ENCODE results near the gene UBE2N.
"Not testable (repeated sequence)": the region's sequence is repeated elsewhere in the genome, so short reads cannot be mapped to it uniquely, and the experiment has no call there.

UBE2N gene

DNA sequence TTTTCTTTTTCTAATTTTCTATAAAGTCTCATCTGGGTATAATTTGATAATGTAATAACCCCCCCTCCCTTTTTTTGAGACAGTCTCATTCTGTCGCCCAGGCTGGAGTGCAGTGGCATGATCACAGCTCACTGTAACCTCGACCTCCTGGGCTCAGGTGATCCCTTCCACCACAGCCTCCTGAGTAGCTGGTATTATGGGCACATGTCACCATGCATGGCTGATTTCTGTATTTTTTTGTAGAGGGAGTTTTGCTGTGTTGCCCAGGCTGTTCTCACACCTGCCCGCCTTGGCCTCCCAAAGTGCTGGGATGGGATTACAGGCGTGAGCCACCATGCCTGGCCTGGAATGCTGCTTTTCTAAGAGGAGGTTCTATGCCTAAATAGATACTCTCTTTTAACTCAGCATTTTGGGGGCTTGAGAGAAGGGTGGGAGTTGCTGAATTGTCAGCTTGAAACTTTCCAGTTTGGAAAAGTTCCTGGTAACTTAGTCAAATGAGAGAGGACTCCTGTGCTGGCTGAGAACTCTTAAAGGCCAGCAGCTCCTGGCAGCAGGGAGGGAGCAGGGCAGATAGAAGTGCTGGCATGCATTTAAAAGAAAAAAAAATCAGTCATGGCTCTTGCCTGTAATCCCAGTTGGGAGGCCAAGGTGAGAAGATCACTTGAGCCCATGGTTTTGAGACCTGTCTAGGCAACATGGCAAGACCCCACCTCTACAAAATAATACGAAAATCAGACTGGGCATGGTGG is 51.0 kb downstream of the UBE2N start:
- ATAC-seq (ENCODE audit: low read depth), result peak; percentile 92
- Mint-ChIP-seq H3K27me3 (no peaks in the 10 kb centered on the region), H3K4me3 (peak overlapping the region; percentile 16), H3K4me1 (peaks cover 24% of the 10 kb centered on the region), H3K27ac (peak overlapping the region; percentile 81), H3K9me3 (no peaks in the 10 kb centered on the region), H3K36me3 (peaks cover 5% of the 10 kb centered on the region)
- no peak for DNase-seq (ENCODE audit: low spot score in 2 of 2)

DNA sequence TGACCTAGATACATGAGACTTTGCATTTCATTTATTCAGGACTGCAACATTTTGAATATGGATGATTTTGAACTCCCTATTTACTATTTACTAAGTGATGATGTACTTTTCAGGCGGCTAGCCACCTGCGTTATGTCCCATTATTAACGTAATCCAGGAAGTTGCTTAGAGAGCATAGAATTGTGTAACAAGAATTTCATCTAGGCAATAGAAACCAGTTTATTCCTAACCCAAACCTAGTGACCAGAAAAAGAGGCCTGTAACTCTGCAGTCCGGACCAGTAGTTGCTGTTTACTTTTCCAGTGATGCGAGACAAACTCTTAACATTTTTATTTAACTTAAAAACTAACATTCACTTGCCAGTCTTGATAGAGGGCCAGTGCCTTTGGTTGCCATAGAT is 51.7 kb downstream of the UBE2N start:
- Mint-ChIP-seq H3K4me1 (peaks cover 30% of the 10 kb centered on the region), H3K27me3 (no peaks in the 10 kb centered on the region), H3K27ac (peak overlapping the region; percentile 81), H3K9me3 (no peaks in the 10 kb centered on the region), H3K36me3 (peaks cover 9% of the 10 kb centered on the region), H3K4me3 (peak overlapping the region; percentile 3)
- DNase-seq (ENCODE audit: low spot score in 2 of 2) (no peak), ATAC-seq (ENCODE audit: low read depth) (no peak)

DNA sequence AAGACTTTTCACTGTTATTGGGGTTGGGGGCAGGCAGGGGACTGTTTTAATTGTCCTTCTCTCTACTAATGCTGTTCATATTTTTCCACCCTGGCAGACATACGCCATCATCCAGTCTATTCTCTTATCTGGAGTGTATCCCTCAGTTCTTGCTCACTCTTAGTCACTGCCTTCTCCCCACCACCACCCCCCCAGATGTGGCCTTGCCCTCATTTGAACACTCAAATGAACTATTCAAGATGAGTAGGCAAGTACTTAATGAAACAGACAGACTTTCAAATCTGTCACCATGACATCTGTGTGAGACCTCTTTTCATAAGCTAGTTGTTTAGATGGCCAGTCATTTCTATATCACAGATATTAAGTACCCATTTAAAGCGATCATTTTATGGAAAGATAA is 54.0 kb downstream of the UBE2N start:
- no peaks in the 10 kb centered on the region for H3K27me3 Mint-ChIP-seq
- no peak for DNase-seq (ENCODE audit: low spot score in 2 of 2)
- H3K9me3 Mint-ChIP-seq, result no peaks in the 10 kb centered on the region
- H3K27ac Mint-ChIP-seq, result no peak overlapping the region
- H3K36me3 Mint-ChIP-seq, result peaks cover 7% of the 10 kb centered on the region
- peaks cover 34% of the 10 kb centered on the region for H3K4me1 Mint-ChIP-seq
- ATAC-seq (ENCODE audit: low read depth), result no peak
- no peak overlapping the region for H3K4me3 Mint-ChIP-seq

DNA sequence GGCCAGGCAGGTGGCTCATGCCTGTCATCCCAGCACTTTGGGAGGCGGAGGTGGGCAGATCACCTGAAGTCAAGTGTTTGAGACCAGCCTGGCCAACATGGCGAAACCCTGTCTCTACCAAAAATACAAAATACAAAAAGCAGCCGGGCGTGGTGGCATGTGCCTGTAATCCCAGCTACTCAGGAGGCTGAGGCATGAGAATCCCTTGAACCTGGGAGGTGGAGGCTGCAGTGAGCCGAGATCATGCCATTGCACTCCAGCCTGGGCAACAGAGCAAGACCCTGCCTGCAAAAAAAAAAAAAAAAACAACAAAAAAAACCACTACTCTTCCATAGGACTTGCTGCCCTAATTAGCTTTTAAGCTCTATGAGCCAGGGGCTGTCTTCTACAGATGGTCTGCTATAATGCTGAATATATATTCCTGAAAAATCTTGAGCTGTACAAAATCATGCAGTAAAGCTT is 59.7 kb downstream of the UBE2N start:
- H3K4me1 Mint-ChIP-seq, result peaks cover 31% of the 10 kb centered on the region
- H3K9me3 Mint-ChIP-seq; H3K36me3 Mint-ChIP-seq; ATAC-seq (ENCODE audit: low read depth); DNase-seq (ENCODE audit: low spot score in 2 of 2); H3K27ac Mint-ChIP-seq; H3K27me3 Mint-ChIP-seq: not testable (repeated sequence)
- peak overlapping the region; percentile 56 for H3K4me3 Mint-ChIP-seq

DNA sequence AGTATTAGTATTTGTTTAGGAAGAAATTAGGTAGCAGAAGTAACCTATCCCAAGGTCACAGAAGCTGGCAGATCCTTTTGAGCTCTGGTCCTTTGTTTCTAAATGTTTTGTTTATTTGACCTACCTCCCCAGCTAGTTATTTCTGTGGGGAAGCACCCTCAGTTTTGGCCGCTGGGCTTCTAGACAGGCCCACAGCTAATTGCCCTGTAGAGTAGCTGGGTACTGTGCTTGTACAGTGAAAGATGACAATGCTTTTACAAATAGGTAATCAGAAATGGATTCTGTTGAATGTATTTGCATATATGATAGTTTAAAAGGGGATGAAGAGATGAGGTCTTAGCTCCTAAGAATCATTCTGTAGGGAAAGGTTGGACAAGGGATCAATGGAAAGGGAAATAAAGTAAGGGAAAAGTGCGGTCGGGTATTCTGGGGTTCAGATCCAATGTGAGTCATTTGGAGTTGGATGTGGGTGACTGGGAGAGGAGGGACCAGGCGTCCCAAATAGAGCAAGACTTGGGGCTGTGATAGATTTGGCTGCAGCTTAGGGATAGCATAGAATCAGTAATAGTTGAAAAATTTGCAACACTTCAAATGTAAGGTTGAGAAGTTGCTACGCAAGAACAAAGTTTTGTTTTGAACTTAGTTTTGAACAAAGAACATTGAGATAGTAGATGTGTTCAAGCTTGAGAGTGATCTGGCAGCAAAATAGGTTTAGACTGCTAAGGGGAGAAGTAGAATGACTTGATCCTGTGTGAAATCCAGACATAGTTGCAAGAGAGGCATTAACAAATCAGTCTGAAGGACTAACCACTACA is 60.4 kb downstream of the UBE2N start:
- no peaks in the 10 kb centered on the region for H3K9me3 Mint-ChIP-seq
- peaks cover 33% of the 10 kb centered on the region for H3K4me1 Mint-ChIP-seq
- ATAC-seq (ENCODE audit: low read depth) (no peak), DNase-seq (ENCODE audit: low spot score in 2 of 2) (no peak)
- H3K27me3 Mint-ChIP-seq, result no peaks in the 10 kb centered on the region
- no peak overlapping the region for H3K27ac Mint-ChIP-seq
- H3K4me3 Mint-ChIP-seq, result peak overlapping the region; percentile 56
- H3K36me3 Mint-ChIP-seq, result peaks cover 6% of the 10 kb centered on the region

DNA sequence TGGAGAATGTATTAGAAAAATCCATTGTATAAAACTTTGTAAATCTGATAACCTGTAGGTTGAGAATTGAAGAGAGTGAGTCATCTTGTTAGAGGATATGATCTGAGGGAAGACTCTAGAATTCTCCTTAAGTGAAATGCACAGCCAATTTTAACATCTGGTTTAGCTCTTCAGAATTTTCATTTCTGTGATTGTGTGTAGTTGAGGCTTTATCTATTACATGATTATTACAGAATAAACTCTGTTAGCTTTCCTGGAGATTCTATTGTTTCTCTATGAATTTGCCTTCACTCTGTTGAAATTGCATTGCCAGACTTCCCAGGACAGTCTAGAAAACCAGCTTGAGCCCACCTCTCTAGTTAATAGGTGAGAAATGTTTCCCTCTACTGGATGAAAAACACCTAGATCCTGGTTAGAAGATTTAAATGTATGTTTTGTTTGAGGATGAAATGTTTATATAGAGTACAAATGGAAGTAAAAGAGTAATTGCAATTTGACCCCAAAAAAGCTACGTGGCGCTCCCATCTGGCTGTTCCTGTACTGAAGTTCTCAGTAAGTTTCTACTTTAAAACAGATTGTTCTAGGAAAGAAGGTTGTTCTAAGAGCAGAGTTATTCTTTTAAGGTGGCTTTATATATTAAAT is 61.1 kb downstream of the UBE2N start:
- peaks cover 33% of the 10 kb centered on the region for H3K4me1 Mint-ChIP-seq
- ATAC-seq (ENCODE audit: low read depth), result no peak
- no peak for DNase-seq (ENCODE audit: low spot score in 2 of 2)
- H3K27me3 Mint-ChIP-seq, result no peaks in the 10 kb centered on the region
- peak overlapping the region; percentile 98 for H3K27ac Mint-ChIP-seq
- H3K9me3 Mint-ChIP-seq, result no peaks in the 10 kb centered on the region
- H3K36me3 Mint-ChIP-seq, result peaks cover 6% of the 10 kb centered on the region
- H3K4me3 Mint-ChIP-seq, result peak overlapping the region; percentile 56

DNA sequence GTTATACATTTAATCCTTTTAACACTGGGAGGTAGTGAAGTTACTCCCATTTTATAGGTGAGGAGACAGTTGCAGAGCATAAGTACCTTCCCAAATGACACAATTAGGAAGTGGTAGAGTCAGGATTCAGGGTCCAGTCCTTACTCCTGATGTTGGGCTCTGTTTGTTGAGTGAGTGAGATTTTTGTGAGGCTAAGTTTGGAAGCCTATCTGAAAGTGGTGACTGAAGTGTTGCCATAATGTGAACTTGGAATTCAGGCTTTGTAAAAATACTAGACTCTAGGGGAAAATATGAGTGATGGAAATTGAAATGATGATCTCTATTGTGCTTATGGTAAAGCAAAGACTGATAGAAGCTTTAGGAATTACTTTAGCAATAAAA is 61.8 kb downstream of the UBE2N start:
- DNase-seq (ENCODE audit: low spot score in 2 of 2), result no peak
- H3K27me3 Mint-ChIP-seq, result no peaks in the 10 kb centered on the region
- H3K27ac Mint-ChIP-seq, result peak overlapping the region; percentile 98
- no peaks in the 10 kb centered on the region for H3K9me3 Mint-ChIP-seq
- peak overlapping the region; percentile 100 for H3K4me3 Mint-ChIP-seq
- peaks cover 27% of the 10 kb centered on the region for H3K4me1 Mint-ChIP-seq
- no peak for ATAC-seq (ENCODE audit: low read depth)
- peaks cover 2% of the 10 kb centered on the region for H3K36me3 Mint-ChIP-seq

DNA sequence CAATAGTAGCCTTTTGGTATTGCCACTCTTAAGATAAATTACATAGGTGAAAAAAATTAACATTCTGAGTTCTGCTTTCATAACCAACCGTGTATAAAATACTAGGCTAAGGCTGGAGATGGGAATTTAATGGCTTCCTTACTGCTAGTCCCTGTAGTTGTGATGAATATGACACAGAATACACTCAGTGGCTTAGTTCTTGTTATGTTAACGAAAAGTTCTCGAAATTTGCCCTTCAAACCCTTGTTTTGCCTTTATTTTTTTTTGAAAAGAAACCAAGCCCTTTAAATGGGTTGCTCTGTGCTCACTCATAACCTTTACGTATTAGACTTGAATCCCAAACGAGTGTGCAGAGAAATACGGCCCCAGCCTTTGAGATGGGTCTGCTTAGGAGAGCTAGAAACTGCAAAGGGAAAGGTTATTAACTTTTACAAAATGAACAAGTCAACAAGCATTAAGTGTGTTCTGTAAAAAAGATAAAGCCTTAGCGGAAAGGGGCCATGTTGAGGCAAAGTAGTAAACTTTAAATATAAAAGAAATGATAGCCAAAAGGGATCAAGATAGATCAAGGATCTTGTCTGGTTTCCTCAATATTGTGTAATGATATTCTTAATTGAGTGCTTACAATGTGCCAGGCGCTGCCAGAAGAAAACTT is 62.3 kb downstream of the UBE2N start:
- peak overlapping the region; percentile 98 for H3K27ac Mint-ChIP-seq
- H3K27me3 Mint-ChIP-seq, result no peaks in the 10 kb centered on the region
- no peaks in the 10 kb centered on the region for H3K9me3 Mint-ChIP-seq
- ATAC-seq (ENCODE audit: low read depth), result no peak
- peaks cover 2% of the 10 kb centered on the region for H3K36me3 Mint-ChIP-seq
- peaks cover 26% of the 10 kb centered on the region for H3K4me1 Mint-ChIP-seq
- no peak for DNase-seq (ENCODE audit: low spot score in 2 of 2)
- peak overlapping the region; percentile 100 for H3K4me3 Mint-ChIP-seq

DNA sequence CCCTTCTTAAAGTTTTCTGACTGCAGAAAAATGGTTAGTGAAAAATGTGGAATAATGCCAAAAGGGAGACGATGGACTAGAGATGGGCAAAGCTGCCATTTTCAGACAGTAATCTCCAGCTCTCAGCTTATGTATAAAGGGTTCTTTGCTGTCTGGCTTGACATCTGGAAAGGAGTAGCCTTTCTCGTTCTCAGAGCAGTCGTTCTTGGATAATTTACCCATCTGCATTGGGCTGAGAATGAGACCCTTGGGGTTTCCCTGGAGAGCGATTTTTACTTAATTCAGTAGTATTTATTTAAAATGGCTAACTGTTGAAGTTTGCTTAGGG is 62.8 kb downstream of the UBE2N start:
- no peak for DNase-seq (ENCODE audit: low spot score in 2 of 2)
- Mint-ChIP-seq H3K4me1 (peaks cover 26% of the 10 kb centered on the region), H3K36me3 (peaks cover 2% of the 10 kb centered on the region), H3K27me3 (no peaks in the 10 kb centered on the region), H3K27ac (peak overlapping the region; percentile 98), H3K4me3 (peak overlapping the region; percentile 100), H3K9me3 (no peaks in the 10 kb centered on the region)
- ATAC-seq (ENCODE audit: low read depth), result no peak

DNA sequence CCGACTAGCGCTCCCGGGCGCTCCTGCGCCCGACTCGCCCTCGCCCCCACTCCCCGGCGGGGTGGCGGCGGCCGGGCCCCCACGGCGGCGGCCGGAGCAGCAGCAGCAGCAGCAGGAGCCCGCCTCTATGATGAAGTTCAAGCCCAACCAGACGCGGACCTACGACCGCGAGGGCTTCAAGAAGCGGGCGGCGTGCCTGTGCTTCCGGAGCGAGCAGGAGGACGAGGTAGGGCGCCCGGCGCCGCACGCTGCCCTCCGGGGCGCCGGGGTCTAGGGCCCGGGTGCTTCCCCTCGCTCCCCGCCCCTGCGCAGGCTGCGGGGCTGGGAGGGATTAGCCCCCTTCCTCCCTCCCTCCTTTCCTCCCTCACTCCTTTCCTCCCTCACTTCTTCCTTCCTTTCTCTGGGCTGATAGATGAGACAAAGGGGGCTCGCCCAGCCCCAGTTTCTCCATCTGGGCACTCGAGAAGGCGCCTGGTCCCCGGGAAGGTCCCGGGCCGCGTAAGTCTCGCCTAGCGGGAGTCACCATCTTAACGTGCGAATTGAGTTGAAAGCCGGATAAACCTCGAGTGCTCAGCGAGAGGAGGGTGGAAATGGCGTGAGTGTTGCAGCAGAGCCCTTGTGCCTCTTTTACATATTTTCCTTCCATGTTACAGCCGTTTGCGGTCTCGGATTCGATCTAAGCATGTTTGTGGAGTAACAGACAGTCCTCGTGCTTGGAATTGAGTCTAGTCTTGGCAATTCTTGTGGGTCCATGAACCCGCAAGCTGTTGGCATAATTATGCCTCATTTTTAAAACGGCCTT is 63.4 kb downstream of the UBE2N start:
- peak; percentile 35 to 55 for DNase-seq (ENCODE audit: low spot score in 2 of 2)
- Mint-ChIP-seq H3K4me3 (peak overlapping the region; percentile 100), H3K27ac (peak overlapping the region; percentile 98), H3K4me1 (peaks cover 26% of the 10 kb centered on the region)
- H3K9me3 Mint-ChIP-seq, H3K36me3 Mint-ChIP-seq, H3K27me3 Mint-ChIP-seq: not testable (repeated sequence)
- peak; percentile 47 for ATAC-seq (ENCODE audit: low read depth)

DNA sequence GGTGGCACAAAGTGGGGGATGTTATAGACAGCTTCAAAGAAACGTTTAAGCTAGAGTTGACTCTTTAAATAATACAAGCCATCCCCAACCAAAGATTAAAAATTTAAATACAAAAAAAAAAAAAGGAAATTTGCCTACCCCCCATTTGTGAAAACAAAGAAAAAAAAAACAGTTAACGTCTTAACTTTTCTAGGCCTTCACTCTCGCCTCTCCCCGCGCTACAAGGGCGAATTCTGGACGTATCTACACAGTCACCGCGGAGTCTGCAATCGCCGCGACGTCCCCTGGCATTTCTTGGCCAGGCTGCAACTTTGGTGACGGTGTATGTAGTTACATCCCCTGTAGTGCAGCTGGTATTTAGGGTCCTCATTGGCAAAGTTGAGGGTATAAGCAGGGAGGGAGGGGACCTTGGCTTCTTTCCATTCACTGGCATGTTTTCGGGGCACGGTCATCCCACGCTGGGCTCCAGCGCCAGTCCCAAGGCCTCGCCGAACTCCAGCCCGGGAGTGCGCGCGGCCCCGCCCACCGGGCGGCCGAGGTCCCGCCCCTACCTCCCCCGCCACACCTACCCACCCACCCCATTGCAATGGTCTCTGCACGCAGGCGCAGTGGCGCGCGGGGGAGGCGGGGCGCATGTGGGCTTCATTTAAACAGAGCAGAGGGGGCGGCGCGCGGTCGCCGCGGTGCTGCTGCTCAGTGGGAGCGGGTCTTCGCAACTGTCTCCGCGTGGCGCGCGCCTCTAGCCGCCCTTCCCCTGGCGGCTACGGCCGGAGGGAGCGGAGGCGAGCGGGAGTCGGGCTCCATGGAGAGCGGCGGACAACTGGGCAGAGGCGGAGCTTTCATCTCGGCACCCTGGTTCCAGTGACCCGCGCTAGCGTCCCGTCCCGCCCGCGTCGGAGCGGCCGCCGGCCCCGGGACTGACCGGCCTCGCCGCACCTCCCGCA is 64.2 kb downstream of the UBE2N start, which contains the start of gene NUDT4:
TSS of gene NUDT4 (plus strand) at position 674 of the 944 bp plus-strand sequence. CDS start 398 bp downstream, outside the sequence.
- H3K4me3 Mint-ChIP-seq, result peak within 1 kb of the TSS; percentile 100
- H3K27me3 Mint-ChIP-seq, result no peaks in the 10 kb centered on the region
- H3K27ac Mint-ChIP-seq, result peak within 1 kb of the TSS; percentile 98
- DNase-seq (ENCODE audit: low spot score in 2 of 2) (peak; percentile 92 to 98), ATAC-seq (ENCODE audit: low read depth) (peak; percentile 85)
- peaks cover 24% of the 10 kb centered on the region for H3K4me1 Mint-ChIP-seq
- no peaks in the 10 kb centered on the region for H3K9me3 Mint-ChIP-seq
- H3K36me3 Mint-ChIP-seq, result peaks cover 2% of the 10 kb centered on the region

DNA sequence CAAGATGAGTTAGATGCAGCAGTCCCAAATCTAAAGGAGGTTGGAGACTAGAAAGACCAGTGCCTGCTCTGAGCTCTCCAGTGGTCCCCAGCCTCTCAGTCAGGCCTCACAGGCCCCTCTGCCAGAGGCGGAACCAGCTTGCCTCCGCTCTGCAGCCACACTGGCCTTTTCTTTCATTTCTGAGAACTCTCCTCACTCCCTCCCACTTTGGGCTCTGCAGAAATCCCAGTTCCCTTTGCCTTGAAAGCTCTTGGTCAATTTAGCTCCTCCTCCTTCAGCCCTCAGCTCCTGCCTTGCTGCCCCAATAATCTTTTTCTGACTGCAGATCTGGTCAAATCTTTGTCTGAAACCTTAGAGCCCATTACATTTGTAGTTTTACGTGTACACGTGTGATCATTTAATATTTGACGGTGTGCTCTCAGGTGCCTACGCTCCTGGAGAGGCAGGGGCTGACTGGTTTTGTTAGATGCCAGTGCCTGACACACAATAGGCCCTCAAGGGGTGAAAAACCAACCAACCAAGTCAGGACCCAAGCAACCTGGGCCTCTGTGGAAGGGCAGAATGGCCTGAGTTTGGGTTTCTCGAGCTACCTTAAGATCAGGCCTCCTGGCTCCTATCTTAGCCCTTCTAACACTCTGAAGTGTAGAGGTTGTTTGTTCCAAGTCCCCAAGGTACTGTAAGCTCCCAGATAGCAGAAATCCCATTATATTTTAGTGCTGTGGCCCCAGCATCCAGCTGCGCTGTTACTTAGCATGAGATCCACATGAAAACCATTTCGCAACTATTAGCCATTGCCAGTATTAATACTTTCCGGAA is 65.1 kb downstream of the UBE2N start:
- H3K4me1 Mint-ChIP-seq, result peaks cover 22% of the 10 kb centered on the region
- H3K36me3 Mint-ChIP-seq, result no peaks in the 10 kb centered on the region
- H3K27ac Mint-ChIP-seq, result no peak overlapping the region
- no peaks in the 10 kb centered on the region for H3K9me3 Mint-ChIP-seq
- no peak for ATAC-seq (ENCODE audit: low read depth)
- peaks cover 1% of the 10 kb centered on the region for H3K27me3 Mint-ChIP-seq
- DNase-seq (ENCODE audit: low spot score in 2 of 2), result no peak
- peak overlapping the region; percentile 94 for H3K4me3 Mint-ChIP-seq
